ENCODE measurements around the gene HRH1. TPM values are rescaled to one million over a fixed set of nuclear protein-coding genes. Genes with fewer than 3 reads are reported as not detected.
"Not testable (repeated sequence)": the region's sequence is repeated elsewhere in the genome, so short reads cannot be mapped to it uniquely, and the experiment has no call there.

The HRH1 gene
- total RNA-seq, 1 experiment from 2014 or later, result 4.6 TPM

GRCh38 chr3:11213810-11214450 lies 59.6 kb downstream of the HRH1 start:
- TF ChIP-seq REST (IDR thresholded peaks at IDR 0.05; ENCODE audit: insufficient read depth in 1 of 2, low read depth in 2 of 2, low read length in 1 of 2) (no peak), CTCF (IDR thresholded peaks at IDR 0.05) (no peak), SIN3A (IDR thresholded peaks at IDR 0.05; ENCODE audit: borderline replicate concordance, insufficient read depth, low read depth, low read length) (no peak), TCF7L2 (IDR thresholded peaks at IDR 0.05; ENCODE audit: low read depth, low read length) (no peak), POLR2AphosphoS5 (IDR thresholded peaks at IDR 0.05; ENCODE audit: low read depth, low read length) (no peak)
- no peak overlapping the region for H3K27ac ChIP-seq (ENCODE audit: low read length)
- no peak for ATAC-seq
- in situ Hi-C loops (cut with HindIII; ENCODE audit: low pct_unique_long_range_greater_than_20kb, low sequenced_read_pairs) (no loop called here), intact Hi-C loops (cut with micrococcal nuclease; ENCODE audit: unreplicated experiment) (no loop called here)
- no peaks in the 10 kb centered on the region for H3K9me3 ChIP-seq (ENCODE audit: control insufficient read depth, insufficient read depth, low read depth, low read length)
- DNase-seq (ENCODE audit: low read depth, low spot score), result no peak
- POLR2A ChIA-PET, result no interaction called here
- CTCF ChIA-PET, result no interaction called here
- no peak overlapping the region for H3K4me3 ChIP-seq (ENCODE audit: low read depth in 2 of 2, low read length in 2 of 2)
- no peaks in the 10 kb centered on the region for H3K27me3 ChIP-seq (ENCODE audit: control insufficient read depth, insufficient read depth, low read length)
- H3K36me3 ChIP-seq (ENCODE audit: control insufficient read depth, insufficient read depth, low read length), result no peaks in the 10 kb centered on the region
- no TSS peak for BruUV-seq (replicated peaks)
- H3K4me1 ChIP-seq (ENCODE audit: control insufficient read depth, insufficient read depth, low read length), result peaks cover 4% of the 10 kb centered on the region

- Histone ChIP-seq H3K4me1 (ENCODE audit: control insufficient read depth, insufficient read depth, low read length) (peaks cover 4% of the 10 kb centered on the region), H3K27me3 (ENCODE audit: control insufficient read depth, insufficient read depth, low read length) (no peaks in the 10 kb centered on the region), H3K4me3 (ENCODE audit: low read depth in 2 of 2, low read length in 2 of 2) (no peak overlapping the region), H3K9me3 (ENCODE audit: control insufficient read depth, insufficient read depth, low read depth, low read length) (no peaks in the 10 kb centered on the region), H3K36me3 (ENCODE audit: control insufficient read depth, insufficient read depth, low read length) (no peaks in the 10 kb centered on the region), H3K27ac (ENCODE audit: low read length) (no peak overlapping the region)
- CTCF ChIA-PET, result no interaction called here
- intact Hi-C loops (cut with micrococcal nuclease; ENCODE audit: unreplicated experiment), result no loop called here
- BruUV-seq (replicated peaks), result no TSS peak
- POLR2A ChIA-PET, result no interaction called here
- TF ChIP-seq CTCF (IDR thresholded peaks at IDR 0.05) (no peak), TCF7L2 (IDR thresholded peaks at IDR 0.05; ENCODE audit: low read depth, low read length) (no peak)
- DNase-seq (ENCODE audit: low read depth, low spot score) (no peak), ATAC-seq (no peak)
- in situ Hi-C loops (cut with HindIII; ENCODE audit: low pct_unique_long_range_greater_than_20kb, low sequenced_read_pairs), result no loop called here
Observed at GRCh38 chr3:11214451-11214978, 60.2 kb downstream of the HRH1 start.

- H3K27me3 ChIP-seq (ENCODE audit: control insufficient read depth, insufficient read depth, low read length); POLR2A ChIA-PET; H3K4me1 ChIP-seq (ENCODE audit: control insufficient read depth, insufficient read depth, low read length); H3K4me3 ChIP-seq (ENCODE audit: low read depth in 2 of 2, low read length in 2 of 2); H3K9me3 ChIP-seq (ENCODE audit: control insufficient read depth, insufficient read depth, low read depth, low read length); DNase-seq (ENCODE audit: low read depth, low spot score); H3K27ac ChIP-seq (ENCODE audit: low read length); in situ Hi-C loops (cut with HindIII; ENCODE audit: low pct_unique_long_range_greater_than_20kb, low sequenced_read_pairs); intact Hi-C loops (cut with micrococcal nuclease; ENCODE audit: unreplicated experiment); ATAC-seq; BruUV-seq (replicated peaks); H3K36me3 ChIP-seq (ENCODE audit: control insufficient read depth, insufficient read depth, low read length); CTCF ChIA-PET: not testable (repeated sequence)
Observed at GRCh38 chr3:11217370-11217769, 63.1 kb downstream of the HRH1 start.

Measured in Panc1 (cell line).